MM.1S (cell line): ENCODE measurements around the gene LMCD1.

Experiments used
- DNase-seq: peaks from one replicate; pipeline ENCODE4 v3.0.0-alpha.2; 2015
- H2AFZ ChIP-seq: fragments of 300-600 bp; sonication (generic); 2 replicates; pipeline ENCODE4 v1.6.0; 2016; ENCODE audit warnings: antibody characterized with exemption, low read length
- H3F3A ChIP-seq: fragments of 300-600 bp; sonication (generic); 2 replicates; pipeline ENCODE4 v1.6.1; 2016; ENCODE audit warnings: mild to moderate bottlenecking, antibody characterized with exemption, low read length, moderate library complexity, mixed read lengths; ENCODE audit not compliant: insufficient read depth
- H3K27ac ChIP-seq: fragments of 300-600 bp; sonication (generic); 2 replicates; pipeline ENCODE4 v1.5.1; 2016; ENCODE audit warnings: mild to moderate bottlenecking, low read length
- H3K27me3 ChIP-seq: fragments of 300-600 bp; sonication (generic); replicated peaks from 2 replicates; pipeline ENCODE4 v1.6.0; 2016; ENCODE audit warnings: low read length; ENCODE audit not compliant: insufficient read depth
- H3K36me3 ChIP-seq: fragments of 300-600 bp; sonication (generic); replicated peaks from 2 replicates; pipeline ENCODE4 v1.6.1; 2016; ENCODE audit warnings: mild to moderate bottlenecking, low read length, mixed read lengths; ENCODE audit not compliant: insufficient read depth
- H3K4me1 ChIP-seq: fragments of 300-600 bp; sonication (generic); 2 replicates; pipeline ENCODE4 v1.6.1; 2016; ENCODE audit warnings: low read length, mixed read lengths
- H3K4me2 ChIP-seq: fragments of 300-600 bp; sonication (generic); 2 replicates; pipeline ENCODE4 v1.6.0; 2016; ENCODE audit warnings: low read depth, low read length
- H3K4me3 ChIP-seq: fragments of 300-600 bp; sonication (generic); 2 replicates; pipeline ENCODE4 v1.5.1; 2016; ENCODE audit warnings: low read length, mixed read lengths
- H3K79me2 ChIP-seq: fragments of 300-600 bp; sonication (generic); 2 replicates; pipeline ENCODE4 v1.6.1; 2016; ENCODE audit warnings: mixed run types, low read length, mixed read lengths
- H3K9ac ChIP-seq: fragments of 300-600 bp; sonication (generic); 2 replicates; pipeline ENCODE4 v1.6.1; 2016; ENCODE audit warnings: low read length, mixed read lengths
- H3K9me2 ChIP-seq: fragments of 300-600 bp; sonication (generic); replicated peaks from 2 replicates; pipeline ENCODE4 v1.6.1; 2016; ENCODE audit warnings: mild to moderate bottlenecking, low read length, mixed read lengths; ENCODE audit not compliant: insufficient read depth
- H3K9me3 ChIP-seq: fragments of 300-600 bp; sonication (generic); replicated peaks from 2 replicates; pipeline ENCODE4 v1.6.1; 2016; ENCODE audit warnings: mild to moderate bottlenecking, low read length, mixed read lengths; ENCODE audit not compliant: insufficient read depth
- H4K20me1 ChIP-seq: fragments of 300-600 bp; sonication (generic); 2 replicates; pipeline ENCODE4 v1.6.1; 2016; ENCODE audit warnings: mild to moderate bottlenecking, low read length, moderate library complexity, mixed read lengths; ENCODE audit not compliant: insufficient read depth
- EZH2 ChIP-seq: fragments of 300-600 bp; sonication (generic); optimal IDR thresholded peaks from 2 replicates; pipeline ENCODE3; 2017; ENCODE audit warnings: low read depth, mild to moderate bottlenecking, antibody characterized with exemption, low read length, mixed read lengths
- EZH2phosphoT487 ChIP-seq: fragments of 300-600 bp; sonication (generic); IDR thresholded peaks from 2 replicates; pipeline ENCODE4 v1.6.1; 2018; ENCODE audit warnings: antibody characterized with exemption, low read length
- TF ChIP-seq, protein P1 (sequence below): fragments of 300-600 bp; sonication (generic); IDR thresholded peaks from 2 replicates; pipeline ENCODE4 v1.5.1; 2016; ENCODE audit warnings: antibody characterized with exemption, low read length, mixed read lengths

Gene LMCD1

GRCh38 chr3:8529181-8529637, 27.6 kb downstream of the LMCD1 start:
- Histone ChIP-seq H3K79me2 (no peaks in the 10 kb centered on the region), H3K4me3 (no peak overlapping the region), H3K4me2 (no peak overlapping the region), H3K4me1 (no peaks in the 10 kb centered on the region), H3K27me3 (no peaks in the 10 kb centered on the region), H3K9ac (no peak overlapping the region), H2AFZ (no peak overlapping the region), H3K9me3 (no peaks in the 10 kb centered on the region), H3K27ac (no peak overlapping the region), H3K9me2 (no peaks in the 10 kb centered on the region), H3F3A (no peaks in the 10 kb centered on the region), H3K36me3 (no peaks in the 10 kb centered on the region), H4K20me1 (no peaks in the 10 kb centered on the region)
- DNase-seq = no peak
- TF ChIP-seq, protein P1, sequence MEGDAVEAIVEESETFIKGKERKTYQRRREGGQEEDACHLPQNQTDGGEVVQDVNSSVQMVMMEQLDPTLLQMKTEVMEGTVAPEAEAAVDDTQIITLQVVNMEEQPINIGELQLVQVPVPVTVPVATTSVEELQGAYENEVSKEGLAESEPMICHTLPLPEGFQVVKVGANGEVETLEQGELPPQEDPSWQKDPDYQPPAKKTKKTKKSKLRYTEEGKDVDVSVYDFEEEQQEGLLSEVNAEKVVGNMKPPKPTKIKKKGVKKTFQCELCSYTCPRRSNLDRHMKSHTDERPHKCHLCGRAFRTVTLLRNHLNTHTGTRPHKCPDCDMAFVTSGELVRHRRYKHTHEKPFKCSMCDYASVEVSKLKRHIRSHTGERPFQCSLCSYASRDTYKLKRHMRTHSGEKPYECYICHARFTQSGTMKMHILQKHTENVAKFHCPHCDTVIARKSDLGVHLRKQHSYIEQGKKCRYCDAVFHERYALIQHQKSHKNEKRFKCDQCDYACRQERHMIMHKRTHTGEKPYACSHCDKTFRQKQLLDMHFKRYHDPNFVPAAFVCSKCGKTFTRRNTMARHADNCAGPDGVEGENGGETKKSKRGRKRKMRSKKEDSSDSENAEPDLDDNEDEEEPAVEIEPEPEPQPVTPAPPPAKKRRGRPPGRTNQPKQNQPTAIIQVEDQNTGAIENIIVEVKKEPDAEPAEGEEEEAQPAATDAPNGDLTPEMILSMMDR = no peak
- TF ChIP-seq EZH2 (no peak), EZH2phosphoT487 (no peak)

- no peak for DNase-seq
- no peaks in the 10 kb centered on the region for H4K20me1 ChIP-seq
These were observed 28.3 kb downstream of the LMCD1 start for GRCh38 chr3:8529738-8530525.

GRCh38 chr3:8530581-8530980, 29.0 kb downstream of the LMCD1 start:
- no peak overlapping the region for H3K9ac ChIP-seq
- H3K4me2 ChIP-seq = no peak overlapping the region
- TF ChIP-seq, protein P1 = no peak
- no peaks in the 10 kb centered on the region for H4K20me1 ChIP-seq
- no peaks in the 10 kb centered on the region for H3K27me3 ChIP-seq
- H3K9me3 ChIP-seq = no peaks in the 10 kb centered on the region
- H3K4me1 ChIP-seq = no peaks in the 10 kb centered on the region
- no peaks in the 10 kb centered on the region for H3K36me3 ChIP-seq
- no peak overlapping the region for H2AFZ ChIP-seq
- H3K9me2 ChIP-seq = no peaks in the 10 kb centered on the region
- no peaks in the 10 kb centered on the region for H3K79me2 ChIP-seq
- H3F3A ChIP-seq = no peaks in the 10 kb centered on the region
- H3K27ac ChIP-seq = no peak overlapping the region
- H3K4me3 ChIP-seq = no peak overlapping the region
- DNase-seq = no peak

More at GRCh38 chr3:8529738-8530525, 28.3 kb downstream of the LMCD1 start:
- Histone ChIP-seq H2AFZ (no peak overlapping the region), H3K4me3 (no peak overlapping the region), H3K9me2 (no peaks in the 10 kb centered on the region), H3K9me3 (no peaks in the 10 kb centered on the region), H3K27ac (no peak overlapping the region), H3K36me3 (no peaks in the 10 kb centered on the region), H3F3A (no peaks in the 10 kb centered on the region), H3K27me3 (no peaks in the 10 kb centered on the region), H3K79me2 (no peaks in the 10 kb centered on the region), H3K4me1 (no peaks in the 10 kb centered on the region), H3K9ac (no peak overlapping the region), H3K4me2 (no peak overlapping the region)
- TF ChIP-seq, protein P1 = no peak
- TF ChIP-seq EZH2 = no peak
- TF ChIP-seq EZH2phosphoT487 = no peak
